HUES48 (cell line): ENCODE results near the gene KIF17.

Experiments
- H3K27ac ChIP-seq: one replicate; pipeline ENCODE4 v1.7.0; 2013; ENCODE audit warnings: low read depth, low read length, inconsistent platforms
- H3K27me3 ChIP-seq: 2 replicates; pipeline ENCODE4 v1.6.1; 2013; ENCODE audit warnings: mild to moderate bottlenecking, low read length; ENCODE audit not compliant: control insufficient read depth, insufficient read depth
- H3K36me3 ChIP-seq: 2 replicates; pipeline ENCODE4 v1.6.1; 2013; ENCODE audit warnings: low read length; ENCODE audit not compliant: control insufficient read depth, insufficient read depth
- H3K4me1 ChIP-seq: 2 replicates; pipeline ENCODE4 v1.6.1; 2013; ENCODE audit warnings: mild to moderate bottlenecking, low read length; ENCODE audit not compliant: control insufficient read depth, insufficient read depth
- H3K4me3 ChIP-seq: 2 replicates; pipeline ENCODE4 v1.5.1; 2013; ENCODE audit warnings: mild to moderate bottlenecking, low read depth, low read length
- H3K9ac ChIP-seq: 2 replicates; pipeline ENCODE4 v1.6.1; 2013; ENCODE audit warnings: mild to moderate bottlenecking, low read depth, low read length, moderate library complexity
- H3K9me3 ChIP-seq: 2 replicates; pipeline ENCODE4 v1.6.1; 2013; ENCODE audit warnings: low read length; ENCODE audit not compliant: control insufficient read depth, insufficient read depth

Gene KIF17

GRCh38 chr1:20708891-20709290 lies 8.9 kb downstream of the KIF17 start:
- Histone ChIP-seq H3K27ac (no peak overlapping the region), H3K27me3 (no peaks in the 10 kb centered on the region), H3K4me3 (no peak overlapping the region), H3K4me1 (no peaks in the 10 kb centered on the region), H3K9ac (no peak overlapping the region), H3K9me3 (no peaks in the 10 kb centered on the region), H3K36me3 (peaks cover 20% of the 10 kb centered on the region)

- no peak overlapping the region for H3K9ac ChIP-seq
- no peak overlapping the region for H3K4me3 ChIP-seq
- no peaks in the 10 kb centered on the region for H3K9me3 ChIP-seq
- H3K4me1 ChIP-seq: no peaks in the 10 kb centered on the region
- no peaks in the 10 kb centered on the region for H3K27me3 ChIP-seq
- no peak overlapping the region for H3K27ac ChIP-seq
- H3K36me3 ChIP-seq: peaks cover 20% of the 10 kb centered on the region
These were observed 9.8 kb downstream of the KIF17 start for GRCh38 chr1:20708057-20708456.

GRCh38 chr1:20706841-20707240 lies 11.0 kb downstream of the KIF17 start:
- H3K9me3 ChIP-seq: no peaks in the 10 kb centered on the region
- H3K27ac ChIP-seq: no peak overlapping the region
- H3K4me1 ChIP-seq: no peaks in the 10 kb centered on the region
- no peaks in the 10 kb centered on the region for H3K27me3 ChIP-seq
- H3K36me3 ChIP-seq: peaks cover 20% of the 10 kb centered on the region
- H3K9ac ChIP-seq: no peak overlapping the region
- no peak overlapping the region for H3K4me3 ChIP-seq

- Histone ChIP-seq H3K4me3 (no peak overlapping the region), H3K36me3 (peaks cover 17% of the 10 kb centered on the region), H3K9ac (no peak overlapping the region), H3K9me3 (no peaks in the 10 kb centered on the region), H3K27ac (no peak overlapping the region), H3K27me3 (no peaks in the 10 kb centered on the region), H3K4me1 (no peaks in the 10 kb centered on the region)
These were observed 12.5 kb downstream of the KIF17 start for GRCh38 chr1:20705203-20705755.

GRCh38 chr1:20704390-20705202 lies 13.2 kb downstream of the KIF17 start:
- no peak overlapping the region for H3K4me3 ChIP-seq
- no peak overlapping the region for H3K9ac ChIP-seq
- peaks cover 16% of the 10 kb centered on the region for H3K36me3 ChIP-seq
- H3K4me1 ChIP-seq: no peaks in the 10 kb centered on the region
- no peak overlapping the region for H3K27ac ChIP-seq
- no peaks in the 10 kb centered on the region for H3K27me3 ChIP-seq
- no peaks in the 10 kb centered on the region for H3K9me3 ChIP-seq

GRCh38 chr1:20703124-20703756 lies 14.6 kb downstream of the KIF17 start:
- H3K9me3 ChIP-seq: no peaks in the 10 kb centered on the region
- no peak overlapping the region for H3K4me3 ChIP-seq

GRCh38 chr1:20702416-20702815 lies 15.4 kb downstream of the KIF17 start:
- Histone ChIP-seq H3K27ac (no peak overlapping the region), H3K36me3 (peaks cover 3% of the 10 kb centered on the region; the same call in 1 of the 2 replicates), H3K9me3 (no peaks in the 10 kb centered on the region), H3K9ac (no peak overlapping the region), H3K4me3 (no peak overlapping the region), H3K27me3 (no peaks in the 10 kb centered on the region), H3K4me1 (0 out of 2 replicates have a peak, but pooled peaks cover 3% of the 10 kb centered on the region)

More at GRCh38 chr1:20703124-20703756, 14.6 kb downstream of the KIF17 start:
- Histone ChIP-seq H3K9ac (no peak overlapping the region), H3K27me3 (no peaks in the 10 kb centered on the region), H3K27ac (no peak overlapping the region), H3K36me3 (peaks cover 3% of the 10 kb centered on the region; the same call in 1 of the 2 replicates), H3K4me1 (no peaks in the 10 kb centered on the region)

- Histone ChIP-seq H3K4me1 (peaks cover 8% of the 10 kb centered on the region), H3K9me3 (no peaks in the 10 kb centered on the region), H3K36me3 (no peaks in the 10 kb centered on the region; the same call in 1 of the 2 replicates), H3K27me3 (no peaks in the 10 kb centered on the region), H3K27ac (no peak overlapping the region), H3K9ac (no peak overlapping the region), H3K4me3 (no peak overlapping the region)
These were observed 16.0 kb downstream of the KIF17 start for GRCh38 chr1:20701847-20702246.

GRCh38 chr1:20701446-20701845 lies 16.4 kb downstream of the KIF17 start:
- Histone ChIP-seq H3K9me3 (no peaks in the 10 kb centered on the region), H3K36me3 (no peaks in the 10 kb centered on the region; the same call in 1 of the 2 replicates), H3K9ac (no peak overlapping the region), H3K27ac (no peak overlapping the region), H3K4me1 (peaks cover 8% of the 10 kb centered on the region), H3K4me3 (no peak overlapping the region), H3K27me3 (no peaks in the 10 kb centered on the region)

GRCh38 chr1:20700636-20701215 lies 17.1 kb downstream of the KIF17 start:
- no peak overlapping the region for H3K27ac ChIP-seq
- H3K4me3 ChIP-seq: no peak overlapping the region
- no peak overlapping the region for H3K9ac ChIP-seq
- no peaks in the 10 kb centered on the region; the same call in 1 of the 2 replicates for H3K36me3 ChIP-seq
- no peaks in the 10 kb centered on the region for H3K9me3 ChIP-seq
- peaks cover 14% of the 10 kb centered on the region for H3K4me1 ChIP-seq
- H3K27me3 ChIP-seq: no peaks in the 10 kb centered on the region
